Prostate gland (tissue), 2 donors: ENCODE measurements around the gene LPP. TPM values are rescaled to one million over a fixed set of nuclear protein-coding genes. Genes with fewer than 3 reads are reported as not detected.
A peak's percentile ranks its signal among the peaks of the same experiment; 100 is the strongest.

Experiments
- DNase-seq: peaks from one replicate; pipeline ENCODE4 v3.0.0-alpha.2; 2019; ENCODE audit warnings: low spot score
- H3K27ac ChIP-seq, 2 donors: fragments of 200-600 bp; sonication (generic); 2 replicates each; pipeline ENCODE4 v1.5.1; 2017 to 2019
- H3K27me3 ChIP-seq: fragments of 200-600 bp; sonication (generic); replicated peaks from 2 replicates; pipeline ENCODE4 v1.5.1; 2019; ENCODE audit not compliant: insufficient read depth
- H3K36me3 ChIP-seq, 2 donors: fragments of 200-600 bp; sonication (generic); 1 replicate in 1 of 2; 2 replicates in 1 of 2; pipeline versions ENCODE4 v1.5.1 to v1.8.1; 2017 to 2019
- H3K4me1 ChIP-seq: fragments of 200-600 bp; sonication (generic); replicated peaks from 2 replicates; pipeline ENCODE4 v1.5.1; 2019
- H3K4me3 ChIP-seq, 2 donors: fragments of 200-600 bp; sonication (generic); 2 replicates each; pipeline ENCODE4 v1.5.1; 2017 to 2019
- H3K9me3 ChIP-seq: fragments of 200-600 bp; sonication (generic); 2 replicates; pipeline ENCODE4 v1.5.1; 2017
- CTCF ChIP-seq, 4 experiments: fragments of 200-600 bp in 2 of 4; fragments of 450-650 bp in 2 of 4; sonication (generic) in 2 of 4; IDR thresholded peaks; 1 replicate in 3 of 4; 2 replicates in 1 of 4; pipeline ENCODE4 v1.5.1; 2016 to 2019; ENCODE audit warnings: antibody characterized with exemption in 4 of 4, mild to moderate bottlenecking in 2 of 4, moderate library complexity in 2 of 4
- POLR2A ChIP-seq: fragments of 450-650 bp; IDR thresholded peaks from one replicate; pipeline ENCODE4 v1.6.1; 2016; ENCODE audit warnings: antibody characterized with exemption, mild to moderate bottlenecking
- POLR2AphosphoS5 ChIP-seq: sonication (generic); formaldehyde crosslinking; IDR thresholded peaks from one replicate; pipeline ENCODE4 v1.6.1; 2017; ENCODE audit warnings: antibody characterized with exemption
- WGBS: methylation state at CpG from one replicate; pipeline ENCODE4 v1.1.5; 2018; 5-methylcytosine and 5-hydroxymethylcytosine counted together
- intact Hi-C: fragments of 100-400 bp; cut with DNase I; formaldehyde crosslinking; loops from one replicate; pipeline ENCODE4 v1.14.2; 2022
- total RNA-seq, 2 donors: library from RNA; depleted of rRNA; stranded (reverse); fragments of >200 nt; gene quantifications; one replicate each; pipeline ENCODE4 v1.1.0, GENCODE V29; 2016

Gene LPP
- total RNA-seq, 2 donors from 2014 or later, result 219 to 248 TPM

DNA sequence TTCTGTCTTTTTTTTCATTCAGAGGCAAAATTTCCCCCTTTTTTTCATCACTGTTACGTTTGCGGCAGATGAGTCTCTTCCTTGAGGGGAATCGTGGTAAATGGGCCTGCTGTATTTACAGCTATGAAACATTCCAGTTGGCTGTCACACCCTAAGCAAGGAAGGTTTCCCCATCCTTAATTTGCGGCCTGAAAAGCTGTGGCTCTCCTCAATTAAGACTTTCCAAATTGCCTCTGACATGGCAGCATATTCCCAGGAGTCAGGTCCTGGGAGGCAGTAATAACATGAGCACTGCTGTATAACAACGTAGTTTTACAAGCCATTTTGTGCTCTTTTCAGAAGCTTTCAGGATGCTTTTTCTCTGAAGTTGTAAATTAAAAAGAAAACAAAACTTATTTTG lies 420.9 kb downstream of the LPP start:
- 73% methylated on average over 5 of the region's 5 CpGs for WGBS
- no peaks in the 10 kb centered on the region for H3K4me1 ChIP-seq
- no peak overlapping the region for H3K4me3 ChIP-seq
- no peak overlapping the region for H3K27ac ChIP-seq
- no peaks in the 10 kb centered on the region for H3K27me3 ChIP-seq
- no peaks in the 10 kb centered on the region for H3K9me3 ChIP-seq
- DNase-seq, result no peak
- TF ChIP-seq POLR2AphosphoS5, result no peak
- TF ChIP-seq POLR2A, result no peak
- TF ChIP-seq CTCF (IDR thresholded peaks at IDR 0.05), result no peak
- intact Hi-C loops, result no loop called here
- H3K36me3 ChIP-seq, result no peaks in the 10 kb centered on the region

GRCh38 chr3:188575501-188575900 lies 421.5 kb downstream of the LPP start:
- WGBS, result 78% methylated on average over 6 of the region's 6 CpGs
- H3K36me3 ChIP-seq, result no peaks in the 10 kb centered on the region
- intact Hi-C loops, result no loop called here

GRCh38 chr3:188577539-188577938 lies 423.6 kb downstream of the LPP start:
- H3K27me3 ChIP-seq, result no peaks in the 10 kb centered on the region
- WGBS, result 100% methylated on average over 1 of the region's 3 CpGs
- H3K4me3 ChIP-seq, result no peak overlapping the region
- no peaks in the 10 kb centered on the region for H3K4me1 ChIP-seq
- no peak overlapping the region for H3K27ac ChIP-seq
- intact Hi-C loops, result no loop called here
- TF ChIP-seq POLR2AphosphoS5 (no peak), POLR2A (no peak), CTCF (IDR thresholded peaks at IDR 0.05) (no peak)
- H3K9me3 ChIP-seq, result no peaks in the 10 kb centered on the region
- no peaks in the 10 kb centered on the region for H3K36me3 ChIP-seq
- no peak for DNase-seq

More at GRCh38 chr3:188575501-188575900, 421.5 kb downstream of the LPP start:
- no peak for TF ChIP-seq POLR2AphosphoS5
- no peak for TF ChIP-seq POLR2A
- TF ChIP-seq CTCF (IDR thresholded peaks at IDR 0.05), result no peak
- H3K27me3 ChIP-seq, result no peaks in the 10 kb centered on the region
- H3K9me3 ChIP-seq, result no peaks in the 10 kb centered on the region
- no peak overlapping the region for H3K4me3 ChIP-seq
- no peak for DNase-seq
- no peak overlapping the region for H3K27ac ChIP-seq
- H3K4me1 ChIP-seq, result no peaks in the 10 kb centered on the region

- H3K9me3 ChIP-seq, result no peaks in the 10 kb centered on the region
- no peak overlapping the region for H3K4me3 ChIP-seq
- H3K36me3 ChIP-seq, result no peaks in the 10 kb centered on the region
- TF ChIP-seq POLR2AphosphoS5 (peak; percentile 59), POLR2A (no peak)
- peak overlapping the region; percentile 16 to 37 for H3K27ac ChIP-seq
- peaks cover 4% of the 10 kb centered on the region for H3K4me1 ChIP-seq
- WGBS, result 59% methylated on average over 6 of the region's 6 CpGs
- H3K27me3 ChIP-seq, result no peaks in the 10 kb centered on the region
- DNase-seq, result no peak
- intact Hi-C loops, result no loop called here
These were observed 424.8 kb downstream of the LPP start for GRCh38 chr3:188578576-188579363.

DNA sequence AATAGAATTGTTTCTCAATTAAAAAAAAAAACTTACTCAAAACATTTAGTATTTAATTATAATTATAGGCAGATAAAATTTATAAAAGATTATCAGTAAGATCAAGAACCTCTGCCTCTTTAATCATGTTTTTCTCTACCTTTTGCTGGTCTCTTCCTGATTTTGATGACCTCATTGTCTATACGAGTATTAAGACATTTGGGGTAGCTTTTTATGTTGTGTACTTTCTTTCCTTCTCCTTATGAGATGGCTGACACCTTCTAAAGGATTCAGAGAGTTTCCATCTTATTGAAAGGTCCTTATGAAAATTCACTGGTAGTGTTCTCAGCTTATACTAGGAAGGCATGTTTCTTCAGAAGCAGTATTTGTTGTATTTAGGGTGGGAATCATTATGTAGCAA lies 426.3 kb downstream of the LPP start:
- H3K4me1 ChIP-seq, result peaks cover 5% of the 10 kb centered on the region
- H3K9me3 ChIP-seq, result no peaks in the 10 kb centered on the region
- TF ChIP-seq CTCF (IDR thresholded peaks at IDR 0.05) (no peak), POLR2A (no peak), POLR2AphosphoS5 (no peak)
- no peaks in the 10 kb centered on the region for H3K36me3 ChIP-seq
- H3K27me3 ChIP-seq, result no peaks in the 10 kb centered on the region
- H3K27ac ChIP-seq, result no peak overlapping the region
- no peak for DNase-seq
- intact Hi-C loops, result loop anchor here (10.0 kb wide), 1 partner anchor 835 kb away; the partner anchor contains the start of gene BCL6
- WGBS, result 81% methylated on average over 1 of the region's 1 CpG
- no peak overlapping the region for H3K4me3 ChIP-seq
